ENCODE results near the gene TANGO6.

The TANGO6 gene

GRCh38 chr16:68843482-68844210, at the start of gene TANGO6:
TANGO6 (plus strand) TSS chr16:68843531; CDS start chr16:68843618, 87 bp downstream.
- peak within 1 kb of the TSS; percentile 30 to 99 (median 96) for H3K9ac ChIP-seq (ENCODE audit: low read length in 5 of 5)
- peaks cover 0 to 15% (median 13%) of the 10 kb centered on the region in 5 donors for H3K4me1 ChIP-seq (ENCODE audit: control insufficient read depth in 5 of 5, insufficient read depth in 5 of 5, low read length in 5 of 5)
- H3K27ac ChIP-seq (ENCODE audit: low read depth, low read length) = peak within 1 kb of the TSS; percentile 83
- peak within 1 kb of the TSS; percentile 83 to 97 (median 92) for H3K4me3 ChIP-seq (ENCODE audit: low read depth in 1 of 5, low read length in 5 of 5)
- H3K9me3 ChIP-seq (ENCODE audit: control insufficient read depth in 5 of 5, low read length in 5 of 5) = no peaks in the 10 kb centered on the region
- no peaks in the 10 kb centered on the region for H3K27me3 ChIP-seq (ENCODE audit: control insufficient read depth in 5 of 5, insufficient read depth in 4 of 5, low read length in 5 of 5)
- H3K36me3 ChIP-seq (ENCODE audit: control insufficient read depth in 5 of 5, insufficient read depth in 5 of 5, low read length in 5 of 5) = no peaks in the 10 kb centered on the region

- H3K27ac ChIP-seq (ENCODE audit: low read depth, low read length) = no peak overlapping the region
- H3K36me3 ChIP-seq (ENCODE audit: control insufficient read depth in 5 of 5, insufficient read depth in 5 of 5, low read length in 5 of 5) = no peaks in the 10 kb centered on the region
Measured at GRCh38 chr16:68798398-68798797, 44.9 kb upstream of the TANGO6 start.

GRCh38 chr16:68800257-68800875, 43.0 kb upstream of the TANGO6 start:
- Histone ChIP-seq H3K4me1 (ENCODE audit: control insufficient read depth in 5 of 5, insufficient read depth in 5 of 5, low read length in 5 of 5) (peaks cover 0 to 3% (median 0%) of the 10 kb centered on the region in 5 donors), H3K27ac (ENCODE audit: low read depth, low read length) (no peak overlapping the region), H3K36me3 (ENCODE audit: control insufficient read depth in 5 of 5, insufficient read depth in 5 of 5, low read length in 5 of 5) (no peaks in the 10 kb centered on the region), H3K27me3 (ENCODE audit: control insufficient read depth in 5 of 5, insufficient read depth in 4 of 5, low read length in 5 of 5) (no peaks in the 10 kb centered on the region), H3K9me3 (ENCODE audit: control insufficient read depth in 5 of 5, low read length in 5 of 5) (no peaks in the 10 kb centered on the region), H3K9ac (ENCODE audit: low read length in 5 of 5) (no peak overlapping the region), H3K4me3 (ENCODE audit: low read depth in 1 of 5, low read length in 5 of 5) (no peak overlapping the region)

More at GRCh38 chr16:68798398-68798797, 44.9 kb upstream of the TANGO6 start:
- no peaks in the 10 kb centered on the region for H3K9me3 ChIP-seq (ENCODE audit: control insufficient read depth in 5 of 5, low read length in 5 of 5)
- peaks cover 0 to 3% (median 0%) of the 10 kb centered on the region in 5 donors for H3K4me1 ChIP-seq (ENCODE audit: control insufficient read depth in 5 of 5, insufficient read depth in 5 of 5, low read length in 5 of 5)
- no peak overlapping the region for H3K4me3 ChIP-seq (ENCODE audit: low read depth in 1 of 5, low read length in 5 of 5)
- H3K27me3 ChIP-seq (ENCODE audit: control insufficient read depth in 5 of 5, insufficient read depth in 4 of 5, low read length in 5 of 5) = no peaks in the 10 kb centered on the region
- H3K9ac ChIP-seq (ENCODE audit: low read length in 5 of 5) = no peak overlapping the region

- H3K36me3 ChIP-seq (ENCODE audit: control insufficient read depth in 5 of 5, insufficient read depth in 5 of 5, low read length in 5 of 5) = no peaks in the 10 kb centered on the region
- H3K9me3 ChIP-seq (ENCODE audit: control insufficient read depth in 5 of 5, low read length in 5 of 5) = no peaks in the 10 kb centered on the region
- H3K4me3 ChIP-seq (ENCODE audit: low read depth in 1 of 5, low read length in 5 of 5) = no peak overlapping the region
- no peaks in the 10 kb centered on the region for H3K27me3 ChIP-seq (ENCODE audit: control insufficient read depth in 5 of 5, insufficient read depth in 4 of 5, low read length in 5 of 5)
- H3K4me1 ChIP-seq (ENCODE audit: control insufficient read depth in 5 of 5, insufficient read depth in 5 of 5, low read length in 5 of 5) = peaks cover 0 to 3% (median 0%) of the 10 kb centered on the region in 5 donors
- H3K9ac ChIP-seq (ENCODE audit: low read length in 5 of 5) = no peak overlapping the region
- H3K27ac ChIP-seq (ENCODE audit: low read depth, low read length) = no peak overlapping the region
Measured at GRCh38 chr16:68802190-68802589, 41.1 kb upstream of the TANGO6 start.

GRCh38 chr16:68806422-68806821, 36.9 kb upstream of the TANGO6 start:
- no peaks in the 10 kb centered on the region for H3K36me3 ChIP-seq (ENCODE audit: control insufficient read depth in 5 of 5, insufficient read depth in 5 of 5, low read length in 5 of 5)
- no peaks in the 10 kb centered on the region for H3K9me3 ChIP-seq (ENCODE audit: control insufficient read depth in 5 of 5, low read length in 5 of 5)
- no peaks in the 10 kb centered on the region for H3K27me3 ChIP-seq (ENCODE audit: control insufficient read depth in 5 of 5, insufficient read depth in 4 of 5, low read length in 5 of 5)
- no peaks in the 10 kb centered on the region for H3K4me1 ChIP-seq (ENCODE audit: control insufficient read depth in 5 of 5, insufficient read depth in 5 of 5, low read length in 5 of 5)
- no peak overlapping the region for H3K4me3 ChIP-seq (ENCODE audit: low read depth in 1 of 5, low read length in 5 of 5)
- H3K27ac ChIP-seq (ENCODE audit: low read depth, low read length) = no peak overlapping the region
- no peak overlapping the region for H3K9ac ChIP-seq (ENCODE audit: low read length in 5 of 5)

- Histone ChIP-seq H3K4me1 (ENCODE audit: control insufficient read depth in 5 of 5, insufficient read depth in 5 of 5, low read length in 5 of 5) (no peaks in the 10 kb centered on the region), H3K36me3 (ENCODE audit: control insufficient read depth in 5 of 5, insufficient read depth in 5 of 5, low read length in 5 of 5) (no peaks in the 10 kb centered on the region), H3K27ac (ENCODE audit: low read depth, low read length) (no peak overlapping the region), H3K9me3 (ENCODE audit: control insufficient read depth in 5 of 5, low read length in 5 of 5) (no peaks in the 10 kb centered on the region), H3K27me3 (ENCODE audit: control insufficient read depth in 5 of 5, insufficient read depth in 4 of 5, low read length in 5 of 5) (peaks cover 0 to 4% (median 0%) of the 10 kb centered on the region in 5 donors), H3K9ac (ENCODE audit: low read length in 5 of 5) (no peak overlapping the region), H3K4me3 (ENCODE audit: low read depth in 1 of 5, low read length in 5 of 5) (no peak overlapping the region)
Measured at GRCh38 chr16:68806981-68807380, 36.4 kb upstream of the TANGO6 start.

GRCh38 chr16:68814516-68814915, 28.8 kb upstream of the TANGO6 start:
- Histone ChIP-seq H3K9ac (ENCODE audit: low read length in 5 of 5) (no peak overlapping the region), H3K4me3 (ENCODE audit: low read depth in 1 of 5, low read length in 5 of 5) (no peak overlapping the region), H3K27me3 (ENCODE audit: control insufficient read depth in 5 of 5, insufficient read depth in 4 of 5, low read length in 5 of 5) (peaks cover 0 to 7% (median 0%) of the 10 kb centered on the region in 5 donors), H3K4me1 (ENCODE audit: control insufficient read depth in 5 of 5, insufficient read depth in 5 of 5, low read length in 5 of 5) (no peaks in the 10 kb centered on the region), H3K36me3 (ENCODE audit: control insufficient read depth in 5 of 5, insufficient read depth in 5 of 5, low read length in 5 of 5) (no peaks in the 10 kb centered on the region), H3K9me3 (ENCODE audit: control insufficient read depth in 5 of 5, low read length in 5 of 5) (peaks cover 0 to 3% (median 0%) of the 10 kb centered on the region in 5 donors), H3K27ac (ENCODE audit: low read depth, low read length) (no peak overlapping the region)

- Histone ChIP-seq H3K4me1 (ENCODE audit: control insufficient read depth in 5 of 5, insufficient read depth in 5 of 5, low read length in 5 of 5) (peaks cover 0 to 8% (median 3%) of the 10 kb centered on the region in 5 donors), H3K9me3 (ENCODE audit: control insufficient read depth in 5 of 5, low read length in 5 of 5) (peaks cover 0 to 6% (median 0%) of the 10 kb centered on the region in 5 donors), H3K27ac (ENCODE audit: low read depth, low read length) (no peak overlapping the region), H3K4me3 (ENCODE audit: low read depth in 1 of 5, low read length in 5 of 5) (no peak overlapping the region), H3K9ac (ENCODE audit: low read length in 5 of 5) (no peak overlapping the region), H3K27me3 (ENCODE audit: control insufficient read depth in 5 of 5, insufficient read depth in 4 of 5, low read length in 5 of 5) (no peaks in the 10 kb centered on the region), H3K36me3 (ENCODE audit: control insufficient read depth in 5 of 5, insufficient read depth in 5 of 5, low read length in 5 of 5) (no peaks in the 10 kb centered on the region)
Measured at GRCh38 chr16:68823401-68824135, 19.8 kb upstream of the TANGO6 start.

- Histone ChIP-seq H3K4me1 (ENCODE audit: control insufficient read depth in 5 of 5, insufficient read depth in 5 of 5, low read length in 5 of 5) (peaks cover 0 to 8% (median 3%) of the 10 kb centered on the region in 5 donors), H3K4me3 (ENCODE audit: low read depth in 1 of 5, low read length in 5 of 5) (no peak overlapping the region), H3K9ac (ENCODE audit: low read length in 5 of 5) (no peak overlapping the region), H3K27me3 (ENCODE audit: control insufficient read depth in 5 of 5, insufficient read depth in 4 of 5, low read length in 5 of 5) (no peaks in the 10 kb centered on the region), H3K36me3 (ENCODE audit: control insufficient read depth in 5 of 5, insufficient read depth in 5 of 5, low read length in 5 of 5) (no peaks in the 10 kb centered on the region), H3K9me3 (ENCODE audit: control insufficient read depth in 5 of 5, low read length in 5 of 5) (peaks cover 0 to 7% (median 0%) of the 10 kb centered on the region in 5 donors), H3K27ac (ENCODE audit: low read depth, low read length) (no peak overlapping the region)
Measured at GRCh38 chr16:68825427-68825826, 17.9 kb upstream of the TANGO6 start.

- H3K9me3 ChIP-seq (ENCODE audit: control insufficient read depth in 5 of 5, low read length in 5 of 5) = peaks cover 0 to 9% (median 0%) of the 10 kb centered on the region in 5 donors
Measured at GRCh38 chr16:68826652-68827051, 16.7 kb upstream of the TANGO6 start.

More at GRCh38 chr16:68826652-68827051, 16.7 kb upstream of the TANGO6 start:
- Histone ChIP-seq H3K27ac (ENCODE audit: low read depth, low read length) (no peak overlapping the region), H3K9ac (ENCODE audit: low read length in 5 of 5) (no peak overlapping the region), H3K4me3 (ENCODE audit: low read depth in 1 of 5, low read length in 5 of 5) (no peak overlapping the region), H3K4me1 (ENCODE audit: control insufficient read depth in 5 of 5, insufficient read depth in 5 of 5, low read length in 5 of 5) (peaks cover 0 to 8% (median 3%) of the 10 kb centered on the region in 5 donors), H3K36me3 (ENCODE audit: control insufficient read depth in 5 of 5, insufficient read depth in 5 of 5, low read length in 5 of 5) (no peaks in the 10 kb centered on the region), H3K27me3 (ENCODE audit: control insufficient read depth in 5 of 5, insufficient read depth in 4 of 5, low read length in 5 of 5) (no peaks in the 10 kb centered on the region)

All from subcutaneous abdominal adipose tissue (tissue), 5 donors.